GM18526 (cell line): ENCODE measurements around the gene HUS1.

Source experiments
- POLR2A ChIP-seq: IDR thresholded peaks from 3 replicates; pipeline ENCODE4 v1.6.1; 2011; ENCODE audit not compliant: insufficient read length; ENCODE audit errors: extremely low read depth

Gene HUS1

DNA sequence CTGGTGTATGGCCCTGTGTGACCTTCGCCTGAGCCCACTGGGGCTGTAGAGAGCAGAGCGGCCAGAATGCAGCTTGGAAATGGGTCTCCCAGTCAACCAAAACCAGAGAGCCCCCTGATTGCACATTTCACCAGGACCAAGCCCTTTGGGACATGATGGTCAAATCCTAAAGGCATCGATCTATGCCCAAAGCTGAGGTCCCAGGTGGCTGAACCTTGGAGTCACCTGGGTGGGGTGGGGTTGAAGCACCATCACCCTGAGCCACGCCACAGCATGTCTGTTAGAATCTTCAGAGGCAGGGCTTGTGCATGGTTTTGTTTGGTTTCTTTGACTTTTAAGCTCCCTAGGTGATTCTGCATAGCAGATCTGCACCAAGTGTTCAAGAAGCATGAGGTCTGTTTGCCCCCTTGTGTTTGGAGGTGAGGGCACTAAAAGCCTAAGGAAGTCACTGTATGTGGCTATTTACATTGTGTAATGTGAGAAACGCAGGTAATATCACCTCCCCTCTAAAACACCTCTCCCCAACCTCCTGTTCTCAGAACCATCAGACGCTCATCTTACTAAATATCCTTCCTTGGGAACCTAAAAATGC lies 40.7 kb downstream of the HUS1 start:
- no peak for TF ChIP-seq POLR2A

- no peak for TF ChIP-seq POLR2A
Measured at GRCh38 chr7:47937711-47938573, 41.5 kb downstream of the HUS1 start.

DNA sequence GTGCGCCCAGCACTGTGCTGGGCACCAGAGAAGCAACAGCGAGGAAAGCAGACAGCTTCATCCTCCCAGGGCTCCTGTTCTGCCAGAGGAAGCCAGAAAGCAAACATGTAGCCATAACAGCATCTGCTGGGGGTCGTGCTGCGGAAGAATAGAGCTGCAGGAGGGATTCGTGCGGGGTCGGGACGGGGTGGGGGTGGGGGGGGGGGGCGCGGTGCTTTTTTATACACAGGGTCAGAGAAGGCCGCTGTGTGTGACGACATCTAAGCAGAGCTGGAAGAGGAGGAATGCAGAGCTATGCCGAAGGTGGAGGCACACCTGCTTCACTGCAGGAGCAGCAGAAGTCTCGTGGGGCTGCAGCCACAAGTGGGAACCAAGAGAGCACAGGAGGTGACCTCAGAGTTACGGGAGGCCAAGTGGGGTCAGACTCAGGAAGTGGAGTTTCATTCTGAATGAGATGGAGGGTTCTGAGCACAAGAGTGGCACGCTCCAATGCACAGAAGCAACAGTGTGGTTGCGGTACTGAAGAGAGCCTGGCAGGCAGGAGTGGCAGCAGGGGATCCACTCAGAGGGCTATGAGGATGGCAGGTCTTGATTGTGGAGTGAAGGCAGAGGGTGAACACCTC lies 42.2 kb downstream of the HUS1 start:
- no peak for TF ChIP-seq POLR2A

DNA sequence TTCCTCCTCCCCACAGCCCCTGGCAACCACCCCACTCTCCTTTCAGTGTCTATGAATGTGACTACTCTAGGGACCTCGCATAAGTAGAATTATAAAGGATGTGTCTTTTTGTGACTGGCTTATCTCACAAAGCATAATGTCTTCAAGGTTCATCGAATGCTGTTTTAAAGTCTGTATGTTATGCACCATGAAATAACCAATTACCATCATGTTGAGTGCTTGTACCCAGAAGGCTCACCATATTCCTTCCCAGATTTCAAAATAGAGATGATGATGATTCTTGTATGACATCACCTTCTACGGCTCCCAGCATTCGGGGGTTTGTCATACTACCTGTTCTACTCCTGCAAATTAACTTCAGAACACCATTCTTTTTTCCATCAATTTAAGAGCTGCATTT lies 43.1 kb downstream of the HUS1 start:
- TF ChIP-seq POLR2A: no peak

DNA sequence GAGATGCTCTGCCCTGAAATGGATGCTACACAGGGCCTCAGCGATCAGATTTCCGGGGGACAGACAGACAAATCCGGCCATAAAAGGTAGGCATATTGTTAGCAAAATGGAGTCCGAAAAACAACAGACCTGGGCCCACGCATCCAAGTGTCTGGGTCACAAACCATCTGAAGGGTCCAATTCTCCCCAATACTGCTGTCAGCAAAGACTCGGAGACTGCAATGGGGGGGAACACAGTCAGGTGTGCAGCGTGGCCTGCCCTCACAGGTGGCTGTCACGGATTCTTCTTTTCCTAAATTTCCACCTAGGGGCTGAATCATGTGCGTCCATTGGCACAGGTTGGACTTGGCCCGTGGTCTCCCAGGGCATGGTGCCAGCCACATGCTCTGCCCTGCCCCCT lies 44.1 kb downstream of the HUS1 start:
- TF ChIP-seq POLR2A: no peak

DNA sequence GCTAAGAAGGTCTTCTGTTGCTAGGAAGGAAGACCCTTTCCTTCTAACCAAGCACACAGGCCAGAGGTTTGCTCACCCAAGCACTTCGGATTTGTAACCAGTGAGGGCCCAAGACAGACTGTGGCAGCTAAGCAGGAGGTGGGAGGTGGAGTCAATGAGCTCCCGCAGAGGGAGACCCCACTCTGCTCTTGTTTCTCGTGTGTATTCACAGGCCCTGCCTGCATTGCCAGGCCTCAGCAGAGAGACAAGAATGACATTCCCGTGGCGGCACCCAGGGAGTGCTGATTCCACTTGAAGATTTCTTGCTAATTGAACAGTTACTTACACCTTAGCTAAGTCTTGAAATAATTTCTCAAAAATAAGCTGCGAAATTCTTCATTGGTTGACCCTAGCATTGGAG lies 44.6 kb downstream of the HUS1 start:
- no peak for TF ChIP-seq POLR2A

GRCh38 chr7:47933215-47933614 lies 46.2 kb downstream of the HUS1 start:
- TF ChIP-seq POLR2A: no peak

DNA sequence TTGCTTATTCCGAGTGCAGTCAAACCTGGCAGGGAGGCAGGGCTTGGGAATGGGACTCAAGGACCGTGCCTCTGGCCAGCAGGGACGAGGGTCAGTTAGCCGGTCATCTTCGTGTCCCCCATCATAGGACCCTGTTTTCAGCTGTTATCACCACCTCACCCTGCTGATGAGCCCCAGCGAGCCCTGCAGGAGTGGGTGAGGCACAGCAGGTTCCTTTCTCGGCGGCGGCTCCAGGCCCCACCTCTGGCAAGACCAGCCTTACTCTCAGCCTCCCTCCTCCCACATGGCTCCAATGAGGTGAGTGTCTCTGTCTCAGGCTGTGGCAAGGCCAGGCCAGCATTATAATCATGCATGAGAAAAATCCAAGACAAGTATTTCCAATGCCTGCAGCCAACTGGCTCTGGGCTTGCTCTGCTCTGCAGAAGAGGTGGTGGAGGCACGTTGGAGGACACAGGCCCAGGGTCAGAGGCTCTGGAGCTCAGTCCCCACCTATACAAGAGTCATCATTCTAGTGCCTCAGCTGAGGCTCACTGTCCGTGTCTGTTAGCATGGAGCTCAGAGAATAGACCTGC lies 46.9 kb downstream of the HUS1 start:
- TF ChIP-seq POLR2A: no peak

DNA sequence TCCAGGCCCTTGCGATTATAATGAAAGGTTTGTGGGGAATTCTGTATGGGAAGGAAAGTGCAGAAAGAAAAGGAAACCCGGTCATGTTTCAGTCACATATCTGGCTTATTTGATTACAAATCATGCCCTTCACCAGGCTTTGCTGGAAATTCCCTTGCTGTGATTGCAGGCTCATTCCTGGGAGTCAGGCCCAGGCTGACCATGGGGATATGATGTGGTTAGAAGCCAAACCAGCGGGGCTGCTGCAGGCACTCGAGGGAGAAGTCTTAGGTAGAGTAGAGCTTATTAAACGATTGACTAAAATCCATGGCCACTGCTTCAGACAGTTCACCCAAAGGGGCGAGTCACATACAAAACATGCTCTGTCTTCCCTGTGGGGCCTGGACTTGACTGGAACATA lies 47.4 kb downstream of the HUS1 start:
- TF ChIP-seq POLR2A: no peak

DNA sequence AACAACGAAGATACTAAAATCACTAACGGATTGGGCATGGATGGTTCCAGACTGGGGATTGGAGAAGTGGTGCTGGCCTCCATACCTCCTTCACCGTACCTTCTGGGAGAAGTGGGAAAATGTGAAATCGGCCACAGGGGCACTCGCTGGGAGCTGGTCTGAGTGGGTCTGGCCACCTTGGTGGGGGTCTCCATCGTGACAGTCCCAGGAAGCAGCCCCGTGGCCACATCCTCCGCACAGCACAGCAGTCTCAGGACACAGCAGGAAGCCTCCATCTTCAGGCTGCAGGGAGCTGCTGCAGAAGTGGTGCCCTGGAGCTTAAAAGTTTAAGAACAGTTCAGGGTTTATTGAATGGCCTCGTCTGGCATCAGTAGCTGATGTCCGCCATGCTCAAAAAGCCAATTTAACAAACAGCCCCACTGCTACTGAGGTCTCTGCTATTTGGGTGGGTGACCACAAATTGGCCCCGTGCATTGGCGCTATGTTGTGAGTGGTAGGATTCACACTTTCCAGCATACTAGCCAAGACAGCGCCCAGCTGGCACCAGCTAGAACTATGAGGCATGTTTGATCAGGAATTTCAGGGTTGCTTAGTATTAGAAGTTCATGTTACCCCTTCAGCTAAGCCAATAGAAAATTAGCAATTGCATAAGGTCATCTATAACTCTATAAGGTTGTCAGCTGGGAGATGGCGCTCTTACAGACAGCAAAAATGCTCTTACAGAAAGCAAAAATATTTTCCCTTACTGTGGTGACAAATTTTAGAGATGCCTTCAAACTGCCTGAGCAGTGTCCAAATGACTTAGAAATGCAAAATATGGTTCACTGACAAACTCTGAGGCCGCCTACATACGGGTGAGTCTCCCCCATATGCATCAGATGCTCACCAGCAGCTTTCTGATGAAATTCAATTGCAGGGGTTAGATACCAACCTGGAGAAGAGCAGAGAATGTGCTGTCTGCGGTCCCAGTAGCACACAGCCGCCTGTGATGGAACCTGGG lies 48.1 kb downstream of the HUS1 start:
- no peak for TF ChIP-seq POLR2A

DNA sequence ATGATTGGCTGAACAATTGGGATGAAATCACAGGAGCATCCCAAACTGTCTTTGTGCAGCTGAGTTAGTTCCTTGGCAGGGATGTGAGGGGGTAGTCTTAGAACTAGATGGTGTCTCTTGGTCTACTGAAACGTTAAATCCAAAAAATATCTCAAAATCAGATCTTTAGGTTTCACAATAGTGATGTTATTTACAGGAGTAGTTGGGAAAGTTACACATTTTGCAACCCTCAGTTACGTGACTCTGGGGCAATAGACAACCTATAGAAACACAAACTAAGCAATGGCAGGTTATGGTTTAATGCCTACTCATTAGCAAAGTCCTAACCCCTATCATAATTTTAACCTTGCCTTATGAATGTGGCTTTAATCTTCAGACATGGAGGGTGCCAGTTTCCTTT lies 55.1 kb downstream of the HUS1 start:
- TF ChIP-seq POLR2A: no peak

DNA sequence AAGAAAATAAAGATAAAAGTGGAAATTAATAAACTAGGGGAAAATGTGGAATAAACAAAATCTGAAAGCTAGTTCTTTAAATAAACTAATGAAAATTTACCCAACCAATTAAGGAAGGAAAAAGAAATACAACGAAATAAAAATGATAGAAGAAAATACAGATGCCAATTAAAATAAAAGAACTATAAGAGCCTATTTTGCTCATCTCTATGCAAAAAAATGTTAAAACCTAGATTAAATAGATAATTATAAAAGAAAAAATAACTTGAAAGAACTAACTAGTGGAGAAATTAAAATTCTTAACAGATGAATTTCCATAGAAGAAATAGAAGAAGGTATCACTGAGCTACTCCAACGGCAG lies 63.8 kb downstream of the HUS1 start:
- no peak for TF ChIP-seq POLR2A

GRCh38 chr7:47914717-47915615 lies 64.4 kb downstream of the HUS1 start:
- TF ChIP-seq POLR2A: no peak
